ENCODE data around the gene ANGPT4. TPM values are rescaled to one million over a fixed set of nuclear protein-coding genes. Genes with fewer than 3 reads are reported as not detected.

Gene ANGPT4
- total and polyA plus RNA-seq, 2 of the 8 experiments (the other 6 are each of a cell fraction or from before 2014, with no cell fraction given) = 0.07 to 0.33 TPM

DNA sequence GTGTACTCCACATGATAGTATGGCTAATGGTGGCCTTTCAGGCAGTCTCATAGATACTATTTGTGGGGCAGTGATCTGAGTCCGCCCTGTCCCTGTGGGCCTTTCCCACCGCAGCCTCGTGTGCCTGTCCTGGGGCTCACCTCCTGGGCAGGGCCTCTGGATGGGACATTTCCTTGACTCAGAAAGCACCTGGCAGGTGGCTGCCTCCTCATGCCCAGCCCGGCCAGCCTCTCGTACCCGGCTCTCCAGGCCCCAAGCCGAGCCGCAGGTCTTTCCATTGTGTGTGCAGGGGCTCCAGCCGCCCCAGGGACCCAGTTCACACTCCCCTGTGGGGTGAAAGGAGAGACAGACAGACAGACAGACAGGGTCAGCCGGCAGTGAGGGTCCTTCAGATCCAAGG is 47.7 kb upstream of the ANGPT4 start:
- H3K79me1 ChIP-seq (ENCODE audit: low read depth, low read length) = no peaks in the 10 kb centered on the region
- no peak overlapping the region for H3K18ac ChIP-seq (ENCODE audit: extremely low read depth, low read length)
- POLR2A ChIA-PET (ENCODE audit: partially characterized antibody) = no interaction called here
- no peak for DNase-seq (ENCODE audit: low read depth in 1 of 2, low spot score in 2 of 2)
- no peak overlapping the region; the same call in 1 of the 2 replicates for H3K27ac ChIP-seq (ENCODE audit: low read depth, low read length)
- CTCF ChIA-PET (ENCODE audit: partially characterized antibody) = no interaction called here
- no peak overlapping the region for H3K4me3 ChIP-seq (ENCODE audit: extremely low read depth in 1 of 4, insufficient read depth in 2 of 4, low read depth in 3 of 4, low read length in 4 of 4)
- no peak for FAIRE-seq
- H4K8ac ChIP-seq (ENCODE audit: extremely low read depth, insufficient read depth, low read length) = no peak overlapping the region; the same call in 1 of the 2 replicates
- no peaks in the 10 kb centered on the region for H3K27me3 ChIP-seq (replicated peaks in 1 of 4; ENCODE audit: control insufficient read depth in 3 of 4, extremely low read depth in 1 of 4, insufficient read depth in 3 of 4, low read length in 3 of 4)
- H2BK15ac ChIP-seq (ENCODE audit: low read length) = no peak overlapping the region
- H3K4me1 ChIP-seq (replicated peaks in 1 of 4; ENCODE audit: control insufficient read depth in 3 of 4, insufficient read depth in 4 of 4, low read length in 3 of 4) = 0 out of 7 replicates have a peak, but pooled peaks cover 0 to under 1% (median 0%) of the 10 kb centered on the region in 4 experiments
- 88% methylated on average over 8 of the region's 10 CpGs; no CpG with 5 or more reads in 1 of the 2 experiments for WGBS, 2 experiments (ENCODE audit: extremely low coverage in 1 of 2, insufficient coverage in 1 of 2, insufficient read length in 1 of 2, insufficient replicate concordance in 2 of 2, low coverage in 1 of 2, low lambda C conversion rate in 2 of 2, missing lambda C conversion rate in 1 of 2)
- no peak overlapping the region for H2BK20ac ChIP-seq (ENCODE audit: low read length)
- H2BK5ac ChIP-seq (ENCODE audit: low read depth, low read length) = no peak overlapping the region
- H2BK12ac ChIP-seq (ENCODE audit: low read depth, low read length) = no peak overlapping the region
- H3K23me2 ChIP-seq (ENCODE audit: low read depth, low read length) = peaks cover 4% of the 10 kb centered on the region; the same call in 1 of the 2 replicates
- peaks cover 0 to 4% of the 10 kb centered on the region in 2 experiments for H4K20me1 ChIP-seq (replicated peaks in 1 of 2; ENCODE audit: control insufficient read depth in 1 of 2, insufficient read depth in 2 of 2, low read length in 2 of 2)
- H3K36me3 ChIP-seq (ENCODE audit: control insufficient read depth in 2 of 4, insufficient read depth in 4 of 4, low read length in 3 of 4) = no peaks in the 10 kb centered on the region
- no peak overlapping the region for H4K91ac ChIP-seq (replicated peaks; ENCODE audit: insufficient read length, low read length)
- no peak overlapping the region for H3K4me2 ChIP-seq (ENCODE audit: insufficient read depth in 1 of 2, low read depth in 2 of 2, low read length in 2 of 2)
- H2BK120ac ChIP-seq (replicated peaks; ENCODE audit: low read depth, low read length) = no peak overlapping the region
- peaks cover 0 to 5% of the 10 kb centered on the region in 2 experiments; a peak in 1 of 4 replicates for H3K9me3 ChIP-seq (ENCODE audit: insufficient read depth in 2 of 2, low read depth in 1 of 2, low read length in 1 of 2)
- no peak overlapping the region for H2AK5ac ChIP-seq (ENCODE audit: low read depth, low read length)
- H3K56ac ChIP-seq (replicated peaks; ENCODE audit: insufficient read length, low read depth, low read length) = no peak overlapping the region
- H2AFZ ChIP-seq (ENCODE audit: low read length) = no peak overlapping the region
- H3K79me2 ChIP-seq (ENCODE audit: control insufficient read depth in 1 of 2, insufficient read depth in 2 of 2, low read length in 2 of 2) = no peaks in the 10 kb centered on the region
- H3K23ac ChIP-seq (ENCODE audit: insufficient read length) = no peak overlapping the region
- no peak overlapping the region for H3K9ac ChIP-seq (replicated peaks in 1 of 4; ENCODE audit: extremely low read depth in 1 of 4, low read depth in 3 of 4, low read length in 3 of 4)
- H3K14ac ChIP-seq (ENCODE audit: insufficient read length) = no peak overlapping the region
- H3K4ac ChIP-seq (replicated peaks; ENCODE audit: insufficient read length, low read depth, low read length) = no peak overlapping the region
- H4K5ac ChIP-seq (ENCODE audit: insufficient read length, low read depth, low read length) = no peak overlapping the region
- TF ChIP-seq CTBP2 (IDR thresholded peaks at IDR 0.05; ENCODE audit: borderline replicate concordance, insufficient read depth, insufficient read length, low read length) (no peak), CEBPB (IDR thresholded peaks at IDR 0.05; ENCODE audit: low read depth, low read length) (no peak), SUZ12 (IDR thresholded peaks at IDR 0.05; ENCODE audit: low read length) (no peak), GTF2F1 (IDR thresholded peaks at IDR 0.05; ENCODE audit: borderline replicate concordance, low read depth, low read length) (no peak), POU5F1 (IDR thresholded peaks at IDR 0.05; ENCODE audit: low read depth, low read length) (no peak), JUN (IDR thresholded peaks at IDR 0.05; ENCODE audit: low read depth, low read length) (no peak), BACH1 (IDR thresholded peaks at IDR 0.05; ENCODE audit: low read length) (no peak), NANOG (IDR thresholded peaks at IDR 0.05; ENCODE audit: insufficient read depth, low read depth, low read length, poor library complexity, severe bottlenecking) (no peak), FOSL1 (IDR thresholded peaks at IDR 0.05; ENCODE audit: insufficient read depth, low read depth, low read length) (no peak)
- TF ChIP-seq, protein P1, sequence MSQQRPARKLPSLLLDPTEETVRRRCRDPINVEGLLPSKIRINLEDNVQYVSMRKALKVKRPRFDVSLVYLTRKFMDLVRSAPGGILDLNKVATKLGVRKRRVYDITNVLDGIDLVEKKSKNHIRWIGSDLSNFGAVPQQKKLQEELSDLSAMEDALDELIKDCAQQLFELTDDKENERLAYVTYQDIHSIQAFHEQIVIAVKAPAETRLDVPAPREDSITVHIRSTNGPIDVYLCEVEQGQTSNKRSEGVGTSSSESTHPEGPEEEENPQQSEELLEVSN (IDR thresholded peaks at IDR 0.05) = no peak
- TF ChIP-seq, protein P2, sequence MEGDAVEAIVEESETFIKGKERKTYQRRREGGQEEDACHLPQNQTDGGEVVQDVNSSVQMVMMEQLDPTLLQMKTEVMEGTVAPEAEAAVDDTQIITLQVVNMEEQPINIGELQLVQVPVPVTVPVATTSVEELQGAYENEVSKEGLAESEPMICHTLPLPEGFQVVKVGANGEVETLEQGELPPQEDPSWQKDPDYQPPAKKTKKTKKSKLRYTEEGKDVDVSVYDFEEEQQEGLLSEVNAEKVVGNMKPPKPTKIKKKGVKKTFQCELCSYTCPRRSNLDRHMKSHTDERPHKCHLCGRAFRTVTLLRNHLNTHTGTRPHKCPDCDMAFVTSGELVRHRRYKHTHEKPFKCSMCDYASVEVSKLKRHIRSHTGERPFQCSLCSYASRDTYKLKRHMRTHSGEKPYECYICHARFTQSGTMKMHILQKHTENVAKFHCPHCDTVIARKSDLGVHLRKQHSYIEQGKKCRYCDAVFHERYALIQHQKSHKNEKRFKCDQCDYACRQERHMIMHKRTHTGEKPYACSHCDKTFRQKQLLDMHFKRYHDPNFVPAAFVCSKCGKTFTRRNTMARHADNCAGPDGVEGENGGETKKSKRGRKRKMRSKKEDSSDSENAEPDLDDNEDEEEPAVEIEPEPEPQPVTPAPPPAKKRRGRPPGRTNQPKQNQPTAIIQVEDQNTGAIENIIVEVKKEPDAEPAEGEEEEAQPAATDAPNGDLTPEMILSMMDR (IDR thresholded peaks at IDR 0.05; ENCODE audit: control extremely low read depth in 1 of 3, insufficient read depth in 1 of 3, low read depth in 1 of 3, low read length in 3 of 3) = no peak
